ENCODE results near the gene SCRN2. TPM values are rescaled to one million over a fixed set of nuclear protein-coding genes. Genes with fewer than 3 reads are reported as not detected.

SCRN2 gene
- total RNA-seq (2014; rRNA removed; shearing (Covaris generic)) = 19.3 and 24.0 TPM in 2 replicates

GRCh38 chr17:47840742-47841487, at the start of gene SCRN2:
TSS of gene SCRN2 (minus strand) at chr17:47841273. CDS start at chr17:47840843, 430 bp downstream.
- DNase-seq (ENCODE audit: low read depth) = peak; percentile 81

- DNase-seq (ENCODE audit: low read depth) = peak; percentile 76
Measured at GRCh38 chr17:47889734-47890529, 48.9 kb upstream of the SCRN2 start.

GRCh38 chr17:47888293-47888692, 47.2 kb upstream of the SCRN2 start:
- no peak for DNase-seq (ENCODE audit: low read depth)

GRCh38 chr17:47884905-47885730, 44.0 kb upstream of the SCRN2 start:
- no peak for DNase-seq (ENCODE audit: low read depth)

GRCh38 chr17:47884427-47884740, 43.3 kb upstream of the SCRN2 start:
- DNase-seq (ENCODE audit: low read depth) = no peak

- DNase-seq (ENCODE audit: low read depth) = no peak
Measured at GRCh38 chr17:47883589-47884426, 42.7 kb upstream of the SCRN2 start.

GRCh38 chr17:47882695-47883588, 41.9 kb upstream of the SCRN2 start:
- DNase-seq (ENCODE audit: low read depth) = no peak

GRCh38 chr17:47882247-47882646, 41.2 kb upstream of the SCRN2 start:
- peak; percentile 83 for DNase-seq (ENCODE audit: low read depth)

GRCh38 chr17:47879776-47880454, 38.8 kb upstream of the SCRN2 start:
- DNase-seq (ENCODE audit: low read depth) = no peak

- peak; percentile 76 for DNase-seq (ENCODE audit: low read depth)
Measured at GRCh38 chr17:47879028-47879585, 38.0 kb upstream of the SCRN2 start.

- DNase-seq (ENCODE audit: low read depth) = peak; percentile 35
Measured at GRCh38 chr17:47878203-47879027, 37.3 kb upstream of the SCRN2 start.

- DNase-seq (ENCODE audit: low read depth) = no peak
Measured at GRCh38 chr17:47877368-47878034, 36.4 kb upstream of the SCRN2 start.

- DNase-seq (ENCODE audit: low read depth) = peak; percentile 78
Measured at GRCh38 chr17:47875011-47875985, 34.2 kb upstream of the SCRN2 start.

- DNase-seq (ENCODE audit: low read depth) = no peak
Measured at GRCh38 chr17:47873200-47874090, 32.4 kb upstream of the SCRN2 start.

GRCh38 chr17:47872651-47873161, 31.6 kb upstream of the SCRN2 start:
- DNase-seq (ENCODE audit: low read depth) = no peak

All from M059J (cell line).